GM12891 (cell line): ENCODE results near the gene SREBF2.

ENCODE experiments used
- POLR2A ChIP-seq: IDR thresholded peaks from 2 replicates; pipeline ENCODE4 v1.6.1; 2011; ENCODE audit warnings: low read depth, low read length, control low read depth
- POLR2AphosphoS5 ChIP-seq: IDR thresholded peaks from 2 replicates; pipeline ENCODE4 v1.6.1; 2011; ENCODE audit warnings: low read depth, low read length, control low read depth
- POU2F2 ChIP-seq: IDR thresholded peaks from 2 replicates; pipeline ENCODE4 v1.6.1; 2011; ENCODE audit warnings: low read depth, mild to moderate bottlenecking, control low read depth, low read length, moderate library complexity
- SPI1 ChIP-seq: IDR thresholded peaks from 2 replicates; pipeline ENCODE4 v1.6.1; 2011; ENCODE audit warnings: low read depth, low read length, control low read depth
- TAF1 ChIP-seq: IDR thresholded peaks from 2 replicates; pipeline ENCODE4 v1.6.1; 2011; ENCODE audit warnings: low read depth, low read length, control low read depth

DNA sequence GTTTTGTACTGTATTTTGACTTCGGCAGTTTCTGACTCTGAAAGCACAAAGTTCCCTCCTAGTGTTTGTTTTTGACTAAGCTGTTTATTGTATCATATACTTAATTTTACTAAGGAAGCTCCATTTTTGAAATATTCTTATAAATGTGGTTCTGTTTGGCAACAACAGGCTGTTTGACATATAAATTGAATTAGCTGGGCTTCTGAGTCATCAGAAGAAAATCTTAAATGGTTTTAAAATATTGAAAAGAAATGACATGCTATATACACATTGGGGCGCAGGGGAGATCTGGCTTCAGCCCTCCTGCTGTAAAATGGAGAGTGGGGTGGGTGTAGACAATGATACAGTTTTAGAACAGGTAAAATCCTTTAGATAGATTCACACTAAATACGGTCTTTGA, 43.4 kb downstream of the SREBF2 start:
- TF ChIP-seq POLR2A (no peak), POLR2AphosphoS5 (no peak), TAF1 (no peak), SPI1 (no peak), POU2F2 (no peak)
